Esophagus squamous epithelium (tissue), 5 donors: ENCODE results near the gene PLEKHH1. TPM values are rescaled to one million over a fixed set of nuclear protein-coding genes. Genes with fewer than 3 reads are reported as not detected.
"Not testable (repeated sequence)": the region's sequence is repeated elsewhere in the genome, so short reads cannot be mapped to it uniquely, and the experiment has no call there.

Source experiments
- DNase-seq: peaks from one replicate; lab custom pipeline; 2025; lab: John Stamatoyannopoulos, UW
- H3K27ac ChIP-seq, 4 donors: fragments of 200-600 bp; sonication (generic); one replicate each; pipeline ENCODE4 v1.5.1; 2016 to 2019; ENCODE audit warnings: mild to moderate bottlenecking in 1 of 4
- H3K27me3 ChIP-seq, 4 donors: fragments of 200-600 bp; sonication (generic); 1 replicate in 3 of 4; 2 replicates in 1 of 4; pipeline versions ENCODE4 v1.5.1 to v1.6.0; 2017 to 2021; ENCODE audit warnings: antibody characterized with exemption in 1 of 4
- H3K36me3 ChIP-seq, 3 donors: fragments of 200-600 bp; sonication (generic); one replicate each; pipeline ENCODE4 v1.5.1; 2016 to 2019
- H3K4me1 ChIP-seq, 3 donors: fragments of 200-600 bp; sonication (generic); one replicate each; pipeline ENCODE4 v1.5.1; 2017 to 2019
- H3K4me3 ChIP-seq, 4 donors: fragments of 200-600 bp; sonication (generic); 1 replicate in 3 of 4; 2 replicates in 1 of 4; pipeline ENCODE4 v1.5.1; 2016 to 2019; ENCODE audit warnings: mild to moderate bottlenecking in 2 of 4, moderate library complexity in 1 of 4
- H3K9me3 ChIP-seq, 3 donors: fragments of 200-600 bp; sonication (generic); one replicate each; pipeline ENCODE4 v1.5.1; 2016 to 2019
- POLR2A ChIP-seq, 4 donors: fragments of 450-650 bp; IDR thresholded peaks; one replicate each; pipeline ENCODE4 v1.6.1; 2017; ENCODE audit warnings: antibody characterized with exemption in 4 of 4, mild to moderate bottlenecking in 4 of 4, moderate library complexity in 3 of 4
- WGBS, 2 donors: methylation state at CpG; one replicate each; pipeline ENCODE4 v1.1.5; 2018; 5-methylcytosine and 5-hydroxymethylcytosine counted together
- intact Hi-C: fragments of 100-400 bp; cut with DNase I; formaldehyde crosslinking; loops from one replicate; pipeline ENCODE4 v1.15.0; 2022
- total RNA-seq, 4 donors: library from RNA; depleted of rRNA; stranded (reverse); fragments of >200 nt; gene quantifications; one replicate each; pipeline ENCODE4 v1.1.0, GENCODE V29; 2016
- TF ChIP-seq, protein P1 (sequence below), 6 experiments: fragments of 450-650 bp in 4 of 6; fragments of 200-600 bp in 2 of 6; sonication (generic) in 2 of 6; IDR thresholded peaks; one replicate each; pipeline ENCODE4 v1.5.1; 2016 to 2019; ENCODE audit warnings: antibody characterized with exemption in 6 of 6, mild to moderate bottlenecking in 4 of 6, moderate library complexity in 4 of 6
- donor health status: DM: yes; HTN: yes; CAD: no.

PLEKHH1 gene
- total RNA-seq, 4 donors from 2014 or later: 4.1 to 7.9 (median 5.7) TPM

DNA sequence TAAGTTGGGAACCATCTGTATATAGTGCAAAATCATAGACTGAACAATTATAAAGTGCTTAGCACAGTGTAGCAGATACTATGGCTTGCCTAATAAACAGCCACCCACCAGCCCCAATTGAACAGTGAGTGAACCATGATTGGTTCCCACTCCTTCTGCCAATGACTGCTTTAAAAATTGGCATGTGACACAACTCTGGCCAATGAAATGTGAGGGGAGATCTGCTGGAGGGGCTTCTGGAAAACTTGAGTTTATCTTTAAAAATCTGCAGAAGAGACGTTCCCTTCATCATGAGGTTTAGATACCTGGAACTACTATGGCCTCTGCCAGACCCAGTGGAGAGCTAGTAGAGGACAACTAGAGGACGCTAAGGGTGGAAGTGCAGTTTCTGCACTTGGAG, 62.3 kb downstream of the PLEKHH1 start:
- intact Hi-C loops: no loop called here
- Histone ChIP-seq H3K27ac (no peak overlapping the region), H3K36me3 (peaks cover 0 to 43% (median 8%) of the 10 kb centered on the region in 3 donors), H3K9me3 (no peaks in the 10 kb centered on the region), H3K4me3 (no peak overlapping the region), H3K4me1 (peaks cover 1 to 17% (median 7%) of the 10 kb centered on the region in 3 donors), H3K27me3 (no peaks in the 10 kb centered on the region)
- 81 to 85% methylated on average over 2 of the region's 2 CpGs for whole genome bisulfite sequencing, 2 donors
- no peak for TF ChIP-seq POLR2A (IDR thresholded peaks at IDR 0.05)
- TF ChIP-seq, protein P1, sequence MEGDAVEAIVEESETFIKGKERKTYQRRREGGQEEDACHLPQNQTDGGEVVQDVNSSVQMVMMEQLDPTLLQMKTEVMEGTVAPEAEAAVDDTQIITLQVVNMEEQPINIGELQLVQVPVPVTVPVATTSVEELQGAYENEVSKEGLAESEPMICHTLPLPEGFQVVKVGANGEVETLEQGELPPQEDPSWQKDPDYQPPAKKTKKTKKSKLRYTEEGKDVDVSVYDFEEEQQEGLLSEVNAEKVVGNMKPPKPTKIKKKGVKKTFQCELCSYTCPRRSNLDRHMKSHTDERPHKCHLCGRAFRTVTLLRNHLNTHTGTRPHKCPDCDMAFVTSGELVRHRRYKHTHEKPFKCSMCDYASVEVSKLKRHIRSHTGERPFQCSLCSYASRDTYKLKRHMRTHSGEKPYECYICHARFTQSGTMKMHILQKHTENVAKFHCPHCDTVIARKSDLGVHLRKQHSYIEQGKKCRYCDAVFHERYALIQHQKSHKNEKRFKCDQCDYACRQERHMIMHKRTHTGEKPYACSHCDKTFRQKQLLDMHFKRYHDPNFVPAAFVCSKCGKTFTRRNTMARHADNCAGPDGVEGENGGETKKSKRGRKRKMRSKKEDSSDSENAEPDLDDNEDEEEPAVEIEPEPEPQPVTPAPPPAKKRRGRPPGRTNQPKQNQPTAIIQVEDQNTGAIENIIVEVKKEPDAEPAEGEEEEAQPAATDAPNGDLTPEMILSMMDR (IDR thresholded peaks at IDR 0.05): no peak
- no peak for DNase-seq

DNA sequence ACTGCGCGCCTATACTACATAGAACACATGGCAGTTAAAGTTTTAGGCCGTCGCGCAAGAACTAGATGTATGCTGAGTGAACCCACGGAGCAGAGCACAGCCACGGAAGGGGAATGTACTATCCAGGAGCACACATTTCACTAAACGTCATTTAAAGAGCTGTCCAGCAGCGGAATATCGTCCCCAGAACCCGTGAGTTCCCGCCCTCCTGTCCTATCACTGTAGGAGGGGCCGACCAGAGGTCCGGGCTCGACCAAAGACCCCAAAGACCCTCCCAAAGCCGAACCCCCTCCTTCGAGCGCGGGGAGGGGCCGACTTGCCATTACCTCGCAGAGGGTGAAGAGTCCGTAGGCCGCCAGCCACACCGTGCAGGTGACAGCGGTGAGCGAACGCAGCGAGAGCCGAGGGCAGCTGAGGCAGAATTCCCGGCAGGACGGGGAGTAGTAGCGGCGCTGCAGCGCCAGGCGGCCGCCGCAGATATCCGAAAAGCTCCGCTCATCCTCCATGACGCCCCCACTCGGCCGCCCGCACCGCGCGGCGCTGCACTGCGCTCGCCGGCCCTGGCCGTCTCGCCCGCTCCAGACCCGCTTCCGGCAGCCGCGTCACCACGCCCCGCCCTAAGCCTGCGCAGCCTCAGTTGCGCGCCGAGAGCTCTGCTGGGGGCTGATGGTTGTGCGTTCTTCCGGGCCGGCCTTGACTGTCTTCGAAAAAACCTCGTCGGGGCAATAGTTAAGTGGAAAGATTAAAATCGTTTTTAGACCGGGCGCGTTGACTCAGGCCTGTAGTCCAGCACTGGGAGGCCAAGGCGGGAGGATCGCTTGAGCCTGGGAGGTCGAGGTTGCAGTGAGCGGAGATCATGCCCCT, 66.8 kb downstream of the PLEKHH1 start, which contains the start of gene PIGH:
Gene PIGH, minus strand, starts transcription at position 571 of the 864 bp plus-strand sequence. Its CDS starts 65 bp downstream, at position 506.
- peak within 1 kb of the TSS; percentile 76 to 85 (median 82) for H3K4me3 ChIP-seq
- TF ChIP-seq POLR2A (IDR thresholded peaks at IDR 0.05): peak in 3 of 4 donors; percentile 60 to 90 (median 88)
- TF ChIP-seq, protein P1 (IDR thresholded peaks at IDR 0.05): peak; percentile 29 to 67 (median 51)
- intact Hi-C loops: no loop called here
- 0% methylated on average over 6 to 9 of the region's 77 CpGs for WGBS, 2 donors
- H3K27ac ChIP-seq: peak within 1 kb of the TSS; percentile 86 to 93 (median 91)
- H3K9me3 ChIP-seq: no peaks in the 10 kb centered on the region
- no peaks in the 10 kb centered on the region for H3K36me3 ChIP-seq
- peaks cover 3 to 24% (median 11%) of the 10 kb centered on the region in 3 donors for H3K4me1 ChIP-seq
- peak; percentile 42 for DNase-seq
- H3K27me3 ChIP-seq: no peaks in the 10 kb centered on the region

DNA sequence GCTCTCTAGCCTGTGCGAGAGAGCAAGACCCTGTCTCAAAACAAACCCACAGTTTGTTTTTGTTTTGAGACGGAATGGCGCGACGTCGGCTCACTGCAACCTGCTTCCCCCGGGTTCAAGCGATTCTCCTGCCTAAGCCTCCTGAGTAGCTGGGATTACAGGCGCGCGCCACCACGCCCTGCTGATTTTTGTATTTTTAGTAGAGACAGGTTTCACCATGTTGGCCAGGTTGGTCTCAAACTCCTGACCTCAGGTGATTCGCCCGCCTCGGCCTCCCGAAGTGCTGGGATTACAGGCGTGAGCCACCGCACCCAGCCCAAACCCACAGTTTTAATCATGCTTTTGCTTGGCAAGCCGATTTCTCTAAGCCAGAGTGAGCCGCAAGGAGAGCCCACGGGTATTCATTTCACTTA, 67.5 kb downstream of the PLEKHH1 start:
- not testable (repeated sequence) for H3K9me3 ChIP-seq, DNase-seq
- 82 to 94% methylated on average over 17 to 20 of the region's 21 CpGs for WGBS, 2 donors

DNA sequence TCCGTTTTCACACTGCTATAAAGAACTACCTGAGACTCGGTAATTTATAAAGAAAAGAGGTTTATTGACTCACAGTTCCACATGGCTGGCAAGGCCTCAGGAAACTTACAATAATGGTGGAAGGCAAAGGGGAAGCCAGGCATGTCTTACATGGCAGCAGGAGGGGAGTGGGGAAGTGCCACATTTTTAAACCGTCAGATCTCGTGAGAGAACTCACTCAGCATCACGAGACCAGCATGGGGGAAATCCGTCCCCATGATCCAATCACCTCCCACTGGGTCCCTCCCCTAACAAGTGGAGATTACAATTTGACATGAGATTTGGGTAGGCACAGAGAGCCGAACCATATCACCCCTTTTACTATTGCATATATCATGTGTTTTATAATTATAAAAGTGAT, 69.0 kb downstream of the PLEKHH1 start:
- H3K4me1 ChIP-seq: peaks cover 3 to 24% (median 11%) of the 10 kb centered on the region in 3 donors
- intact Hi-C loops: no loop called here
- TF ChIP-seq, protein P1 (IDR thresholded peaks at IDR 0.05): no peak
- no peak for TF ChIP-seq POLR2A (IDR thresholded peaks at IDR 0.05)
- WGBS, 2 donors: 58 to 65% methylated on average over 6 to 7 of the region's 7 CpGs
- no peak for DNase-seq
- H3K36me3 ChIP-seq: no peaks in the 10 kb centered on the region
- no peaks in the 10 kb centered on the region for H3K27me3 ChIP-seq
- no peak overlapping the region for H3K27ac ChIP-seq
- H3K4me3 ChIP-seq: no peak overlapping the region
- H3K9me3 ChIP-seq: no peaks in the 10 kb centered on the region

More for the DNA sequence above, 67.5 kb downstream of the PLEKHH1 start:
- Histone ChIP-seq H3K27ac (peak overlapping the region; percentile 86 to 93 (median 91)), H3K4me1 (peaks cover 3 to 24% (median 11%) of the 10 kb centered on the region in 3 donors), H3K4me3 (peak overlapping the region; percentile 76 to 85 (median 82))
- H3K27me3 ChIP-seq, H3K36me3 ChIP-seq, intact Hi-C loops: not testable (repeated sequence)

DNA sequence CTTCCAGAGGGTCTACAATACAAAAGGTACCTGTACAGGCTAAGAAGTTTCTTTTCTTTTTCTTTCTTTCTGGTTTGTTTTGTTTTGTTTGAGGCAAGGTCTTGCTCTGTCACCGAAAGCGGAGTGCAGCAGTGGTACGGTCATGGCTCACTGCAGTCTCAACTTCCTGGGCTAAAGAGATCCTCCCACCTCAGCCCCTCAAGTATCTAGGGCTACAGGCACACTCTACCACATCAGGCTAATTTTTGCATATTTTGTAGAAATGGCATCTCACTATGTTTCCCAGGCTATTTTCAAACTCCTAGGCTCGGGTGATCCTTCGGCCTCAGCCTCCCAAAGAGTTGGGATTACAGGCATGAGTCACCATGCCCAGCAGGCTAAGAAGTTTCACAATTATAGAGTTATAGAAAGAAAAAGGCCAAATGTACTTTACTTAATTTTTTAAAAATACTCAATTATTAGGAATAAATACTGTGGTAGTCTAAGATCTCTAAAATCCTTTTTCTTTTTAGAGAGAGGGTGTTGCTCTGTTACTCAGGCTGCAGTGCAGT, 70.0 kb downstream of the PLEKHH1 start:
- TF ChIP-seq, protein P1 (IDR thresholded peaks at IDR 0.05): no peak
- TF ChIP-seq POLR2A (IDR thresholded peaks at IDR 0.05): no peak
- intact Hi-C loops: no loop called here
- Histone ChIP-seq H3K27ac (no peak overlapping the region), H3K36me3 (no peaks in the 10 kb centered on the region), H3K4me1 (peaks cover 3 to 23% (median 11%) of the 10 kb centered on the region in 3 donors), H3K4me3 (no peak overlapping the region), H3K9me3 (no peaks in the 10 kb centered on the region), H3K27me3 (no peaks in the 10 kb centered on the region)
- no peak for DNase-seq
- 56 to 64% methylated on average over 5 of the region's 5 CpGs for WGBS, 2 donors
